ENCODE measurements around the gene PJVK.

The PJVK gene

DNA sequence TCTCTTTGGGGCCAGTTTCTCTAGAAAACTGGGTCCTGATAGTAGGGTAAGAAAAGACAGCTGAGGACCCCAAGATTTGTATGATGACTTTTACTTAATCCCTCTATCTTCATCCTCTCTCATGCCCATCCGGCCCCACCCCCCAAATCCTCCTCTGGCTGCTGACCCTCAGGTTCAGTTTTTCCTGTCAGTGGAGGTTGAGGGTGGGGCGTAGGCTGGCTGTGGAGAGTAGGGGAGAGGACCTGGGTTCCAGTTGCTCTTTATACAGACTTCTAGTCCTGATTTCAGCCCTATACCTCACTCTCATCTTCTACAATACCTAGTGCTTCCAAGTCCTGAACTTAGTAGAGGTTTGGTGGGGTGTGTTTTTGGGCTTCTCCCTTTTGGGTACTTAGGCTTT is 57.5 kb downstream of the PJVK start:
- Histone ChIP-seq H3K27me3 (ENCODE audit: low read depth) (no peaks in the 10 kb centered on the region), H3K36me3 (replicated peaks) (peaks cover 4% of the 10 kb centered on the region), H3K4me3 (no peak overlapping the region), H3K9me3 (no peaks in the 10 kb centered on the region), H3K4me1 (peaks cover 23% of the 10 kb centered on the region)
- in situ Hi-C loops (cut with MboI; ENCODE audit: low sequenced_read_pairs) = no loop called here
- no peak for DNase-seq (ENCODE audit: low spot score in 2 of 2)

DNA sequence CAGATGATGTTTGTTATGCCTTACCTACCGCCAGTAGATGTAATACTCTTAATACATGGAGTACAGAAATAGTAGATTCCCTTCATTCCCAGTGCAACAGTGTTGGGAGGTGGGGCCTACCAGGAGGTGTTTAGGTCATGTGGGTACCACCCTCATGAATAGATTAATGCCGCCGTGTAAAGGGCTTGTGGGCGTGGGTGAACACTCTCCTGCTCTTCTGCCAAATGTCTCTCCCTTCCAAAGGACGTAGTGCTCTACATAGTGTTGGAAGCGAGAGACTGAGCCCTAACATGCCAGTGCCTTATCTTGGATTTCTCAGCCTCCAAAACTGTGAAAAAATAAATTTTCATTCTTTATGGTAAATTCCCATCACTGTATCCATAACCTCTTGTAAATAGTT is 59.2 kb downstream of the PJVK start:
- peaks cover 23% of the 10 kb centered on the region for H3K4me1 ChIP-seq
- in situ Hi-C loops (cut with MboI; ENCODE audit: low sequenced_read_pairs) = no loop called here
- no peak overlapping the region for H3K4me3 ChIP-seq
- DNase-seq (ENCODE audit: low spot score in 2 of 2) = no peak
- no peaks in the 10 kb centered on the region for H3K9me3 ChIP-seq
- no peaks in the 10 kb centered on the region for H3K27me3 ChIP-seq (ENCODE audit: low read depth)
- no peaks in the 10 kb centered on the region; the same call in 1 of the 2 replicates for H3K36me3 ChIP-seq (replicated peaks)
